Stomach (tissue), 4 donors: Measurements from ENCODE around the gene CHMP1A.

ENCODE experiments used
- POLR2A ChIP-seq, 4 donors: fragments of 450-650 bp; IDR thresholded peaks; one replicate each; pipeline ENCODE4 v1.6.1; 2016; ENCODE audit warnings: antibody characterized with exemption in 4 of 4, control low read depth in 2 of 4, mild to moderate bottlenecking in 1 of 4, moderate library complexity in 1 of 4
- POLR2AphosphoS5 ChIP-seq, 3 donors: sonication (generic); formaldehyde crosslinking; IDR thresholded peaks; one replicate each; pipeline ENCODE4 v1.6.1; 2016; ENCODE audit warnings: antibody characterized with exemption in 3 of 3
- TF ChIP-seq, protein P1 (sequence below), 7 experiments: fragments of 450-650 bp in 4 of 7; fragments of 200-600 bp in 3 of 7; sonication (generic) in 3 of 7; IDR thresholded peaks; one replicate each; pipeline ENCODE4 v1.5.1; 2016 to 2019; ENCODE audit warnings: antibody characterized with exemption in 7 of 7, control low read depth in 2 of 7, mild to moderate bottlenecking in 1 of 7

DNA sequence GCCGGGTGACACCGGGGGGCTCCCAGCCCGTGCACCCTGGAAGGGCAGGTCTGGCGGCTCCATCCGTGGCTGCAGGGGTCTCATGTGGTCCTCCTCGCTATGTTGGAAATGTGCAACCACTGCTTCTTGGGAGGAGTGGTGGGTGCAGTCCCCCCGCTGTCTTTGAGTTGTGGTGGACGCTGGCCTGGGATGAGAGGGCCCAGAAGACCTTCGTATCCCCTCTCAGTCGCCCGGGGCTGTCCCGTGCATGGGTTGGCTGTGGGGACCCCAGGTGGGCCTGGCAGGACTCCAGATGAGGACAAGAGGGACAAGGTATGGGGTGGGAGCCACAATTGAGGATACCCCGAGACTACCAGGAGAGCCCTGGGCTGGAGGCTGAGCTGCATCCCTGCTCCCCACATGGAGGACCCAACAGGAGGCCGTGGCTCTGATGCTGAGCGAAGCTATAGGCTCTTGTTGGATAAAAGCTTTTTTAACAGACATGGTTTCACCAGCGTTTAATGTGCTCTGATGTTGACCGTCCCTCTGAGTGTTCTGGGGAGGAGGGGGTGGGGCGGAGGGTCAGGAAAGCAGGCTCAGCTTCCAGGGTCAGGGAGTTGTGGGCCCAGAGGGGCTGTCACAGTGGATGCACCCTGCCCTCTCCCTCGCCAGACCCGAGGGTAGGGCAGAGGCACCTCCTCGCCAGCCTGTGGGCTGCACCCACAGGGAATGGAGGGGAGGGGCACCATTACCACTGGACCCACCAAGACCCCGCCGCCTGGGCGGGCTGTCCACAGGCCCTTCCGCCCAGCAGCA is 38.6 kb upstream of the CHMP1A start:
- TF ChIP-seq POLR2AphosphoS5 (IDR thresholded peaks at IDR 0.05) (no peak), POLR2A (IDR thresholded peaks at IDR 0.05) (no peak)
- TF ChIP-seq, protein P1, sequence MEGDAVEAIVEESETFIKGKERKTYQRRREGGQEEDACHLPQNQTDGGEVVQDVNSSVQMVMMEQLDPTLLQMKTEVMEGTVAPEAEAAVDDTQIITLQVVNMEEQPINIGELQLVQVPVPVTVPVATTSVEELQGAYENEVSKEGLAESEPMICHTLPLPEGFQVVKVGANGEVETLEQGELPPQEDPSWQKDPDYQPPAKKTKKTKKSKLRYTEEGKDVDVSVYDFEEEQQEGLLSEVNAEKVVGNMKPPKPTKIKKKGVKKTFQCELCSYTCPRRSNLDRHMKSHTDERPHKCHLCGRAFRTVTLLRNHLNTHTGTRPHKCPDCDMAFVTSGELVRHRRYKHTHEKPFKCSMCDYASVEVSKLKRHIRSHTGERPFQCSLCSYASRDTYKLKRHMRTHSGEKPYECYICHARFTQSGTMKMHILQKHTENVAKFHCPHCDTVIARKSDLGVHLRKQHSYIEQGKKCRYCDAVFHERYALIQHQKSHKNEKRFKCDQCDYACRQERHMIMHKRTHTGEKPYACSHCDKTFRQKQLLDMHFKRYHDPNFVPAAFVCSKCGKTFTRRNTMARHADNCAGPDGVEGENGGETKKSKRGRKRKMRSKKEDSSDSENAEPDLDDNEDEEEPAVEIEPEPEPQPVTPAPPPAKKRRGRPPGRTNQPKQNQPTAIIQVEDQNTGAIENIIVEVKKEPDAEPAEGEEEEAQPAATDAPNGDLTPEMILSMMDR (IDR thresholded peaks at IDR 0.05), result no peak
